SK-N-SH (cell line): ENCODE data around the gene ESPNL. TPM values are rescaled to one million over a fixed set of nuclear protein-coding genes. Genes with fewer than 3 reads are reported as not detected.

ENCODE experiments used
- CTCF ChIA-PET: fragments of 300-600, 350-600 bp; formaldehyde crosslinking; extraction: SDS; loops from one replicate; lab custom pipeline; 2021; lab: Yijun Ruan, JAX
- POLR2A ChIA-PET: fragments of 350-600 bp; sonication (Branson Sonifier 250); formaldehyde crosslinking; extraction: SDS; loops from one replicate; lab custom pipeline; 2020; ENCODE audit warnings: antibody characterized with exemption, inconsistent platforms; lab: Yijun Ruan, JAX
- DNase-seq: peaks from one replicate; pipeline ENCODE4 v3.0.0; 2012
- H2AFZ ChIP-seq: fragments of 200-600 bp; sonication (generic); 2 replicates; pipeline ENCODE4 v1.8.1; 2016; ENCODE audit warnings: antibody characterized with exemption, mild to moderate bottlenecking, low read depth
- H3F3A ChIP-seq: fragments of 200-600 bp; sonication (generic); replicated peaks from 2 replicates; pipeline ENCODE3; 2016; ENCODE audit warnings: antibody characterized with exemption, mild to moderate bottlenecking; ENCODE audit not compliant: insufficient read depth
- H3K27ac ChIP-seq, 2 experiments: fragments of 200-500 bp in 1 of 2; fragments of 200-600 bp in 1 of 2; sonication (Bioruptor generic) in 1 of 2; sonication (generic), shearing (Covaris generic) in 1 of 2; 2 replicates each; pipeline versions ENCODE4 v1.5.1 to v1.6.1; 2014 to 2016; ENCODE audit warnings: low read depth in 2 of 2, inconsistent platforms in 1 of 2, low read length in 1 of 2, mild to moderate bottlenecking in 1 of 2, mixed read lengths in 1 of 2
- H3K27me3 ChIP-seq: fragments of 200-600 bp; sonication (generic), shearing (Covaris generic); 2 replicates; pipeline ENCODE4 v1.6.1; 2016; ENCODE audit warnings: mixed run types; ENCODE audit not compliant: insufficient read depth
- H3K36me3 ChIP-seq, 2 experiments: fragments of 200-500 bp in 1 of 2; fragments of 200-600 bp in 1 of 2; sonication (Bioruptor generic) in 1 of 2; sonication (generic) in 1 of 2; replicated peaks in 1 of 2; 2 replicates each; pipeline versions ENCODE3 to v1.5.1; 2014 to 2016; ENCODE audit warnings: low read length in 1 of 2, mild to moderate bottlenecking in 1 of 2; ENCODE audit not compliant: insufficient read depth in 2 of 2, control insufficient read depth in 1 of 2
- H3K4me1 ChIP-seq, 2 experiments: fragments of 200-500 bp in 1 of 2; fragments of 200-600 bp in 1 of 2; sonication (Bioruptor generic) in 1 of 2; sonication (generic), shearing (Covaris generic) in 1 of 2; 2 replicates each; pipeline versions ENCODE4 v1.5.1 to v1.6.1; 2014 to 2016; ENCODE audit warnings: low read depth in 1 of 2, low read length in 1 of 2, mixed run types in 1 of 2; ENCODE audit not compliant: insufficient read depth in 2 of 2, control insufficient read depth in 1 of 2
- H3K4me2 ChIP-seq: fragments of 200-600 bp; sonication (generic), shearing (Covaris generic); 2 replicates; pipeline ENCODE4 v1.6.1; 2017; ENCODE audit warnings: mixed run types
- H3K4me3 ChIP-seq, 2 experiments: fragments of 200-500 bp in 1 of 2; fragments of 200-600 bp in 1 of 2; sonication (Bioruptor generic) in 1 of 2; sonication (generic), shearing (Covaris generic) in 1 of 2; 2 replicates each; pipeline versions ENCODE4 v1.5.1 to v1.8.1; 2014 to 2016; ENCODE audit warnings: low read depth in 2 of 2, inconsistent platforms in 1 of 2, low read length in 1 of 2, mild to moderate bottlenecking in 1 of 2, mixed read lengths in 1 of 2, moderate library complexity in 1 of 2
- H3K79me2 ChIP-seq: fragments of 200-600 bp; sonication (generic); 2 replicates; pipeline ENCODE4 v1.8.1; 2017; ENCODE audit warnings: mild to moderate bottlenecking; ENCODE audit not compliant: insufficient read depth
- H3K9ac ChIP-seq: fragments of 200-600 bp; sonication (generic); 2 replicates; pipeline ENCODE4 v1.6.1; 2017; ENCODE audit warnings: mixed run types
- H3K9me2 ChIP-seq: fragments of 200-600 bp; sonication (generic); 2 replicates; pipeline ENCODE4 v1.6.1; 2017; ENCODE audit warnings: mixed run types
- H3K9me3 ChIP-seq: fragments of 200-600 bp; sonication (generic); 2 replicates; pipeline ENCODE4 v1.6.1; 2017; ENCODE audit warnings: mixed run types, mild to moderate bottlenecking, moderate library complexity
- H4K20me1 ChIP-seq: fragments of 200-600 bp; sonication (generic); 2 replicates; pipeline ENCODE4 v1.6.1; 2017; ENCODE audit warnings: mild to moderate bottlenecking, mixed run types; ENCODE audit not compliant: insufficient read depth
- EZH2phosphoT487 ChIP-seq: fragments of 200-600 bp; sonication (generic); IDR thresholded peaks from 2 replicates; pipeline ENCODE4 v1.6.1; 2017; ENCODE audit warnings: low read depth, mixed run types, mild to moderate bottlenecking, antibody characterized with exemption, moderate library complexity, borderline replicate concordance
- FOSL2 ChIP-seq: IDR thresholded peaks from 2 replicates; pipeline ENCODE4 v1.4.0; 2012; ENCODE audit warnings: low read depth, mild to moderate bottlenecking, moderate library complexity, borderline replicate concordance
- FOXJ3 ChIP-seq: sonication (generic); formaldehyde crosslinking; IDR thresholded peaks from 2 replicates; pipeline ENCODE4 v1.5.1; 2020; ENCODE audit warnings: mild to moderate bottlenecking, missing genetic modification reagents
- GATA2 ChIP-seq: sonication (generic); formaldehyde crosslinking; IDR thresholded peaks from 2 replicates; pipeline ENCODE4 v1.5.0; 2020; ENCODE audit warnings: mild to moderate bottlenecking, missing genetic modification reagents
- IRF3 ChIP-seq: fragments of 150-350 bp; IDR thresholded peaks from 2 replicates; pipeline ENCODE4 v1.6.1; 2016; ENCODE audit warnings: mild to moderate bottlenecking, low read depth, low read length
- JUND ChIP-seq: IDR thresholded peaks from 2 replicates; pipeline ENCODE4 v1.4.0; 2012
- MXI1 ChIP-seq: IDR thresholded peaks from 2 replicates; pipeline ENCODE4 v1.6.1; 2012; ENCODE audit warnings: mild to moderate bottlenecking, low read depth, low read length, improper control_type of control experiment
- NFIC ChIP-seq: IDR thresholded peaks from 2 replicates; pipeline ENCODE4 v1.4.0; 2012; ENCODE audit warnings: borderline replicate concordance
- POLR2AphosphoS5 ChIP-seq: IDR thresholded peaks from 2 replicates; pipeline ENCODE4 v1.6.1; 2012; ENCODE audit warnings: low read depth, low read length
- RAD21 ChIP-seq: IDR thresholded peaks from 2 replicates; pipeline ENCODE4 v1.6.1; 2012; ENCODE audit warnings: mild to moderate bottlenecking, low read length
- RXRA ChIP-seq: IDR thresholded peaks from 2 replicates; pipeline ENCODE4 v1.4.0; 2012; ENCODE audit warnings: low read depth, mild to moderate bottlenecking, borderline replicate concordance
- SMC3 ChIP-seq: IDR thresholded peaks from 2 replicates; pipeline ENCODE4 v1.6.1; 2012; ENCODE audit warnings: low read depth, low read length, improper control_type of control experiment
- TCF12 ChIP-seq: IDR thresholded peaks from 2 replicates; pipeline ENCODE4 v1.4.0; 2012
- TEAD4 ChIP-seq: IDR thresholded peaks from 2 replicates; pipeline ENCODE4 v1.4.0; 2012; ENCODE audit warnings: mild to moderate bottlenecking, borderline replicate concordance; ENCODE audit not compliant: insufficient read depth
- ZBTB33 ChIP-seq: IDR thresholded peaks from 2 replicates; pipeline ENCODE4 v1.4.0; 2012; ENCODE audit warnings: low read depth, borderline replicate concordance
- WGBS: methylation state at CpG from one replicate; pipeline ENCODE4 v1.1.6; 2017; ENCODE audit warnings: low lambda C conversion rate; 5-methylcytosine and 5-hydroxymethylcytosine counted together
- polyA plus RNA-seq, 3 experiments: library from polyadenylated mRNA; depleted of rRNA; stranded (reverse); fragments of >200 nt; gene quantifications; 2 replicates each; pipeline ENCODE4 v1.2.3, GENCODE V29; 2012

Gene ESPNL
- polyA plus RNA-seq, 1 of the 3 experiments (the other 2 are of a cell fraction) = 0.05 TPM

DNA sequence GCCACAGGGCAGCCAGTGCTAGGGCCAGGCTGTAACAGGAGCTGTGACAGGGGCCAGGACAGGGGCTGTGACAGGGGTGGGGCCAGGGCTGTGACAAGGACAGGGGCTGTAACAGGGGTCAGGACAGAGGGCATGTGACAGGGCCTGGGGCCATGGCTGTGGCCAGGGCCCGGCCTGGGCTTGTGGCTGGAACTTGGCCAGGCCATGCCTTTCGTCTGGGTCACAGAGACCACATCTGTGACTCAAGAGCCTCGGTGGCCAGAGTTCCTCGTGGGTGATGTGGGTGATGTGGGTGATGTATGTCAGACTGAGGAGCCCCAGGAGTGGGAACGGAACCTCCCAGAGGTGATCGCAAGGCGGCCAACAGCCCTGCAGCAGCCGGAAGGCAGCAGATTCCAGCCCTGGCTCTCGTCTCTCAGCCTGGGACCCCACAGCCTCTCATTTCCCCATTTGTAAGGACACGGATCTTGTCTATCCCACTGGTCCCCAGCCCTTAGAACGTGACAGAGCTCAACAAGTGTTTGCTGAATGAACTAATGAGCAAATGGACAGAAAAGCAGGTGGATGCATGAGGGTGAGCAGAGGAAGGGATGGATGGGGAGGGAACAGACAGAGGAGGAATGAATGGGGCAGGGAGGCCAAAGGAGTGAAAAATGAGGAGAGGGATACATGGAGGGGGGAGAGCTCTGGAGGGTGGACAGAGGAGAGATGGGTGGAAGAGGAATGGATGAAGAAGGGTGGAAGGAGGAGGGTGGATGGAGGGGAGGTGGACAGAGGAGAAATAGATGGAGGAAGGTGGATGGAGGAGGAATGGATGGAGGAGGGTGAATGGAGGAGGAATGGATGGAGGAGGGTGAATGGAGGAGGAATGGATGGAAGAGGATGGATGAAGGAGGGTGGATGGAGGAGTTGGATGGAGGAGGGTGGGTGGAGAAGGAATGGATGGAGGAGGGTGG lies 17.3 kb downstream of the ESPNL start:
- Histone ChIP-seq H3K27ac (no peak overlapping the region), H3K36me3 (no peaks in the 10 kb centered on the region), H3K79me2 (no peaks in the 10 kb centered on the region), H3F3A (no peaks in the 10 kb centered on the region), H4K20me1 (no peaks in the 10 kb centered on the region)
- TF ChIP-seq RXRA = no peak
- no peak for TF ChIP-seq MXI1
- no peak for TF ChIP-seq IRF3
- no peak for TF ChIP-seq NFIC
- no peak for TF ChIP-seq RAD21
- no peak for TF ChIP-seq TCF12
- TF ChIP-seq TEAD4 = no peak
- TF ChIP-seq JUND = no peak
- no peak for TF ChIP-seq ZBTB33
- TF ChIP-seq, all 33 proteins: peak for 0
- Histone ChIP-seq H3K9me3 (peaks cover 1% of the 10 kb centered on the region), H3K27me3 (no peaks in the 10 kb centered on the region; the same call in 1 of the 2 replicates), H3K9ac (no peak overlapping the region), H3K4me1 (peaks cover 0 to 9% of the 10 kb centered on the region in 2 experiments; a peak in 1 of 4 replicates), H2AFZ (no peak overlapping the region), H3K4me2 (no peak overlapping the region), H3K9me2 (no peaks in the 10 kb centered on the region), H3K4me3 (no peak overlapping the region)
- WGBS = 10% methylated on average over 6 of the region's 11 CpGs
- DNase-seq = no peak
- ChIA-PET CTCF (no interaction called here), POLR2A (no interaction called here)

- WGBS = 62% methylated on average over 7 of the region's 15 CpGs
- H3K36me3 ChIP-seq = no peaks in the 10 kb centered on the region
- ChIA-PET POLR2A (no interaction called here), CTCF (no interaction called here)
- peaks cover 0 to 9% of the 10 kb centered on the region in 2 experiments; a peak in 1 of 4 replicates for H3K4me1 ChIP-seq
- no peak overlapping the region for H3K4me3 ChIP-seq
- no peaks in the 10 kb centered on the region for H3K9me2 ChIP-seq
- no peaks in the 10 kb centered on the region; the same call in 1 of the 2 replicates for H3K27me3 ChIP-seq
- H4K20me1 ChIP-seq = no peaks in the 10 kb centered on the region
- H3K4me2 ChIP-seq = no peak overlapping the region
- H3K27ac ChIP-seq = no peak overlapping the region
- no peaks in the 10 kb centered on the region for H3F3A ChIP-seq
- H2AFZ ChIP-seq = no peak overlapping the region
- DNase-seq = no peak
- H3K9ac ChIP-seq = no peak overlapping the region
- H3K9me3 ChIP-seq = no peaks in the 10 kb centered on the region
- H3K79me2 ChIP-seq = no peaks in the 10 kb centered on the region
- TF ChIP-seq TCF12 (no peak), EZH2phosphoT487 (no peak), ZBTB33 (no peak), FOXJ3 (CRISPR knock-in tag) (no peak), GATA2 (no peak), SMC3 (no peak), POLR2AphosphoS5 (no peak), RXRA (no peak), FOSL2 (no peak)
These were observed 19.8 kb downstream of the ESPNL start for GRCh38 chr2:238119756-238120462.
